BJ (cell line): Measurements from ENCODE around the gene RSPRY1. TPM values are rescaled to one million over a fixed set of nuclear protein-coding genes. Genes with fewer than 3 reads are reported as not detected.

Experiments
- CTCF ChIA-PET: fragments of 350-600 bp; formaldehyde crosslinking; extraction: SDS; loops from one replicate; lab custom pipeline; 2021; ENCODE audit warnings: antibody characterized with exemption, inconsistent platforms; lab: Yijun Ruan, JAX
- POLR2A ChIA-PET: fragments of 300-600 bp; sonication (Branson Sonifier 250); formaldehyde crosslinking; extraction: SDS; loops from one replicate; lab custom pipeline; 2021; ENCODE audit warnings: antibody characterized with exemption; lab: Charles Lee
- DNase-seq: peaks from one replicate; pipeline ENCODE4 v3.0.0-alpha.2; 2011; ENCODE audit warnings: low read depth
- H3K27me3 ChIP-seq: 2 replicates; pipeline ENCODE4 v1.6.0; 2011; ENCODE audit warnings: low read length; ENCODE audit not compliant: control insufficient read depth, insufficient read depth
- H3K36me3 ChIP-seq: 2 replicates; pipeline ENCODE4 v1.5.1; 2011; ENCODE audit warnings: low read length; ENCODE audit not compliant: control insufficient read depth, insufficient read depth
- H3K4me3 ChIP-seq: 2 replicates; pipeline ENCODE4 v1.5.1; 2011; ENCODE audit warnings: low read depth, mild to moderate bottlenecking, control low read depth, low read length
- CTCF ChIP-seq: IDR thresholded peaks from 2 replicates; pipeline ENCODE4 v1.5.1; 2011; ENCODE audit warnings: low read depth, mild to moderate bottlenecking, control low read depth, inconsistent platforms, low read length, moderate library complexity; ENCODE audit not compliant: insufficient read depth
- polyA plus RNA-seq: library from polyadenylated mRNA; depleted of rRNA; stranded (reverse); fragments of >200 nt; gene quantifications from 2 replicates; pipeline ENCODE4 v1.2.3, GENCODE V29; 2011

The RSPRY1 gene
- polyA plus RNA-seq, 1 experiment, result 29.7 TPM

- Histone ChIP-seq H3K4me3 (no peak overlapping the region), H3K27me3 (no peaks in the 10 kb centered on the region), H3K36me3 (peaks cover 6% of the 10 kb centered on the region)
- no peak for DNase-seq
- CTCF ChIA-PET, result interaction anchor here (2.5 to 4.4 kb wide), 2 partner anchors 56 to 64 kb away, joined by 15 to 19 read pairs; partner anchors contain the start of gene CPNE2
- no peak for TF ChIP-seq CTCF
- POLR2A ChIA-PET, result no interaction called here
Observed at GRCh38 chr16:57148481-57148880, 37.6 kb upstream of the RSPRY1 start.

- DNase-seq, result no peak
- ChIA-PET POLR2A (no interaction called here), CTCF (interaction anchor here (0.8 to 4.4 kb wide), 3 partner anchors 57 to 65 kb away, joined by 3 to 19 read pairs (median 15); partner anchors contain the start of gene CPNE2)
- no peaks in the 10 kb centered on the region for H3K27me3 ChIP-seq
- no peak overlapping the region for H3K4me3 ChIP-seq
- TF ChIP-seq CTCF, result no peak
- H3K36me3 ChIP-seq, result peaks cover 14% of the 10 kb centered on the region
Observed at GRCh38 chr16:57149391-57149790, 36.7 kb upstream of the RSPRY1 start.

- ChIA-PET POLR2A (interaction anchor here (0.5 to 0.7 kb wide), 2 partner anchors 40 to 287 kb away, joined by 3 to 12 read pairs; no protein-coding TSS in a partner anchor), CTCF (interaction anchor here (1.0 to 4.4 kb wide), 6 partner anchors 10 to 266 kb away, joined by 3 to 19 read pairs (median 4); partner anchors contain the start of gene CPNE2)
- DNase-seq, result no peak
- H3K36me3 ChIP-seq, result peaks cover 18% of the 10 kb centered on the region
- H3K4me3 ChIP-seq, result no peak overlapping the region
- no peak for TF ChIP-seq CTCF
- no peaks in the 10 kb centered on the region for H3K27me3 ChIP-seq
Observed at GRCh38 chr16:57150682-57151330, 35.3 kb upstream of the RSPRY1 start.

GRCh38 chr16:57151369-57151768 lies 34.8 kb upstream of the RSPRY1 start:
- POLR2A ChIA-PET, result interaction anchor here (0.7 kb wide), 1 partner anchor 39 kb away, joined by 3 read pairs; no protein-coding TSS in a partner anchor
- peaks cover 17% of the 10 kb centered on the region for H3K36me3 ChIP-seq
- DNase-seq, result no peak

More at GRCh38 chr16:57151369-57151768, 34.8 kb upstream of the RSPRY1 start:
- Histone ChIP-seq H3K4me3 (no peak overlapping the region), H3K27me3 (no peaks in the 10 kb centered on the region)
- TF ChIP-seq CTCF, result no peak
- CTCF ChIA-PET, result interaction anchor here (1.0 to 4.4 kb wide), 6 partner anchors 10 to 265 kb away, joined by 3 to 19 read pairs (median 4); partner anchors contain the start of gene CPNE2
